Astrocyte of the cerebellum (primary cell): ENCODE results near the gene HSPBAP1.

Experiments used
- DNase-seq: peaks from one replicate; pipeline ENCODE4 v3.0.0-alpha.2; 2011; ENCODE audit warnings: low read depth
- H3K4me3 ChIP-seq: 2 replicates; pipeline ENCODE4 v1.5.1; 2011; ENCODE audit warnings: mild to moderate bottlenecking, low read depth, low read length, moderate library complexity
- CTCF ChIP-seq: IDR thresholded peaks from 2 replicates; pipeline ENCODE4 v1.5.1; 2012; ENCODE audit warnings: low read length, low read depth, moderate library complexity, mild to moderate bottlenecking; ENCODE audit errors: missing control alignments
- in situ Hi-C: cut with HindIII; loops from 2 replicates; pipeline ENCODE4 v1.10.0; 2017; ENCODE audit warnings: low sequenced_read_pairs

The HSPBAP1 gene

GRCh38 chr3:122694966-122695365 lies 98.7 kb downstream of the HSPBAP1 start:
- TF ChIP-seq CTCF, result no peak
- in situ Hi-C loops, result no loop called here

GRCh38 chr3:122692674-122693073 lies 101.0 kb downstream of the HSPBAP1 start:
- TF ChIP-seq CTCF, result no peak
- in situ Hi-C loops, result no loop called here
- H3K4me3 ChIP-seq, result no peak overlapping the region
- DNase-seq, result no peak

More at GRCh38 chr3:122694966-122695365, 98.7 kb downstream of the HSPBAP1 start:
- no peak for DNase-seq
- no peak overlapping the region for H3K4me3 ChIP-seq

- TF ChIP-seq CTCF, result no peak
Measured at GRCh38 chr3:122691195-122691594, 102.4 kb downstream of the HSPBAP1 start.

GRCh38 chr3:122690096-122690495 lies 103.5 kb downstream of the HSPBAP1 start:
- no peak for DNase-seq
- TF ChIP-seq CTCF, result no peak
- in situ Hi-C loops, result no loop called here
- H3K4me3 ChIP-seq, result no peak overlapping the region

More at GRCh38 chr3:122691195-122691594, 102.4 kb downstream of the HSPBAP1 start:
- peak; percentile 63 for DNase-seq
- H3K4me3 ChIP-seq, result no peak overlapping the region
- in situ Hi-C loops, result no loop called here
